ENCODE measurements around the gene EZH2.

DNA sequence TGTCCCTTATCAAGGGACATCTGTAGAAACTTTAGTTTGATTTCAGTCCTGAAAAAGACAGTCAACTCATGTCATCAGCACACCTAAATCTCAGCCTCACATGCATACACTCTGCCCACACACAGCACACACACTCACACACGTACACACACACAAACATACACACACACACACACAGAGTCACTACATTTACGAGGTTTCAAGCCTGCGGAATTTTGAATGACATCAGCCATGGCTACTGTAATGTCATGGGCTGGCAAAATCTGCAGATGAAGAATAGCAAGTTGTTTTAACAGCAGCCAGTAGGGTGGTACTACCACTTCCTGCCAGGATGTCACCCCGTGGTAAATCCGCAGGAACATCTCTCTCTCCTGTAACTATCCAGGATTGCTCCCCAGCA is 37.1 kb upstream of the EZH2 start:
- TF ChIP-seq BHLHE40 (IDR thresholded peaks at IDR 0.05; ENCODE audit: borderline replicate concordance) (no peak), TARDBP (IDR thresholded peaks at IDR 0.05) (no peak), FOXM1 (IDR thresholded peaks at IDR 0.05; ENCODE audit: borderline replicate concordance) (no peak), L3MBTL2 (conservative IDR thresholded peaks at IDR 0.05) (no peak), FOXA1 (IDR thresholded peaks at IDR 0.05) (no peak), SP1 (IDR thresholded peaks at IDR 0.05) (no peak), ZNF384 (IDR thresholded peaks at IDR 0.05) (no peak), SUZ12 (IDR thresholded peaks at IDR 0.05) (no peak), ARNT (IDR thresholded peaks at IDR 0.05) (no peak), HDGF (IDR thresholded peaks at IDR 0.05; ENCODE audit: borderline replicate concordance) (no peak), FOXK2 (IDR thresholded peaks at IDR 0.05) (no peak), NFRKB (IDR thresholded peaks at IDR 0.05) (no peak), ELF4 (IDR thresholded peaks at IDR 0.05) (no peak)
